NCI-H187 treated with DMSO at 0.1 percent for 48 hours (cell line): ENCODE measurements around the gene ADGRG3.

ENCODE experiments used
- DNase-seq: peaks from one replicate; lab custom pipeline; 2025; lab: John Stamatoyannopoulos, UW

The ADGRG3 gene, protein sequence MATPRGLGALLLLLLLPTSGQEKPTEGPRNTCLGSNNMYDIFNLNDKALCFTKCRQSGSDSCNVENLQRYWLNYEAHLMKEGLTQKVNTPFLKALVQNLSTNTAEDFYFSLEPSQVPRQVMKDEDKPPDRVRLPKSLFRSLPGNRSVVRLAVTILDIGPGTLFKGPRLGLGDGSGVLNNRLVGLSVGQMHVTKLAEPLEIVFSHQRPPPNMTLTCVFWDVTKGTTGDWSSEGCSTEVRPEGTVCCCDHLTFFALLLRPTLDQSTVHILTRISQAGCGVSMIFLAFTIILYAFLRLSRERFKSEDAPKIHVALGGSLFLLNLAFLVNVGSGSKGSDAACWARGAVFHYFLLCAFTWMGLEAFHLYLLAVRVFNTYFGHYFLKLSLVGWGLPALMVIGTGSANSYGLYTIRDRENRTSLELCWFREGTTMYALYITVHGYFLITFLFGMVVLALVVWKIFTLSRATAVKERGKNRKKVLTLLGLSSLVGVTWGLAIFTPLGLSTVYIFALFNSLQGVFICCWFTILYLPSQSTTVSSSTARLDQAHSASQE

DNA sequence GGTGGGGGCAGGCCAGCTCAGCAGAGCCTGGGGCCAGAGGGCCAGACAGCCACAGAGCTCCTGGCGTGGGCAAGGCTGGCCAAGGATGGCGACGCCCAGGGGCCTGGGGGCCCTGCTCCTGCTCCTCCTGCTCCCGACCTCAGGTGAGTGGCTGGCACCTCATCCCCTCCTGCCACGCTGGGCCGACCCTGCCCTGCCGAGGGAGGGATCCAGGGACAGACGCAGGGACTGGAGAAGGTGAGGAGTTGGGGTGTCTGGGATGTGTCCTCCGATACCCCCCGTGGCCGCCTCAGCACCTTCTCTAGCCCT is at the start of gene ADGRG3:
Gene ADGRG3 (plus strand): TSS at position 44 of the 309 bp plus-strand sequence. CDS start 42 bp downstream, at position 86.
- no peak for DNase-seq

DNA sequence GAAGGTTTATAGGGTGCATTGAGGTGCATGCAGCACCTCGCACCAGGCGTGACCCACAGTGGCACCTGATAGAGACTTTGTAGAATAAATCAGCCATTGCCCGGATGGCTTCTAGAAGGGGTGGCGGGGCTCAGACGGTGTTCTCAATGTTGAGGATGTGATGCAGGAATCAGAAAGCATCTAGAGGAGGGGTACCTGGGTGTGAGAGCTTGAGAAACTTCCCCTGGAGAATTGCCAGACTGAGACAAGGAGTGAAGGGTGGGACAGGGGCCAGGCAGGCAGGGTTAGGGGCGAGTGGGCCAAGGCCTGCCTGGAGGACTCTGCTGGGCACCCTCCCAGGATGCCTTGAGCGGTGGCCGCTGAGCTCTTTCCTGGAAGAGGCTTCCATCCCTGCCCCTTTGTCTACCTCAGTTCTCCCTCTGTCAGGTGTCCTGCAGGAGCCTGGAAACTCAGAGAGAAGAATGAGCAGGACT is 48.9 kb upstream of the ADGRG3 start:
- no peak for DNase-seq

DNA sequence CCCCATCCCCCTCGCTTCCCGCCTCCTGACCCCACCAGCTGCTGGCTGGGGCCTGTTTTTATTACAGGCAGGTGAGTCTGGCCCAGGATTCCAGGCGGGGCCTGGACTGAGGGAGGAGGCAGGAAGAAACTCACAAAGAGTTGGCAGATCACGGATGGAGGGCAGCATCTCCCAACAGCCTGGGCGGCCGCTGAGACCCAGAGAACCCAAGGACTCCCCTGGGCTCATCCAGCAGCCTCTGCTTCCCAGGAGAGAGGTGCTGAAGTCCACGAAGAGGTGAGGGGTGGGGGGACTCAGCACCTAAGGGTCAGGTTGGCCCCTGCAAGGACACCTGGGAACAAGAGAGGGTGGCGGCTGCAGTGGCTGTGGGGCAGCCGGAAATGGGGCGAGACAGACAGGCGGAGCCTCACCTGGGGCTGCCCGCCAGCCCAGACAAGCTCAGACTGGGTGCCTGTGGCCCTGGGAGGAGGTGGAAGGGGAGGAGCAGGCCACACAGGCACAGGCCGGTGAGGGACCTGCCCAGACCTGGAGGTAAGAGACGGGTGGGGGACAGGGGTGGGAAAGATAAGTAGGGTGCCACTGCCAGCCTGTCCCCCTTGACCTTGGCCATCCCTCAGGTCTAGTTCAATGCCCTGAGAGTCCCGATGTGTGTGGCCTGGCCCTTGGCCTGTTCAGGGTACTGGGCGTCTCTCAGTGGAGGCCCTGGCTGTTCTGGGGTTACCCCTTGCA is 48.3 kb upstream of the ADGRG3 start:
- no peak for DNase-seq

DNA sequence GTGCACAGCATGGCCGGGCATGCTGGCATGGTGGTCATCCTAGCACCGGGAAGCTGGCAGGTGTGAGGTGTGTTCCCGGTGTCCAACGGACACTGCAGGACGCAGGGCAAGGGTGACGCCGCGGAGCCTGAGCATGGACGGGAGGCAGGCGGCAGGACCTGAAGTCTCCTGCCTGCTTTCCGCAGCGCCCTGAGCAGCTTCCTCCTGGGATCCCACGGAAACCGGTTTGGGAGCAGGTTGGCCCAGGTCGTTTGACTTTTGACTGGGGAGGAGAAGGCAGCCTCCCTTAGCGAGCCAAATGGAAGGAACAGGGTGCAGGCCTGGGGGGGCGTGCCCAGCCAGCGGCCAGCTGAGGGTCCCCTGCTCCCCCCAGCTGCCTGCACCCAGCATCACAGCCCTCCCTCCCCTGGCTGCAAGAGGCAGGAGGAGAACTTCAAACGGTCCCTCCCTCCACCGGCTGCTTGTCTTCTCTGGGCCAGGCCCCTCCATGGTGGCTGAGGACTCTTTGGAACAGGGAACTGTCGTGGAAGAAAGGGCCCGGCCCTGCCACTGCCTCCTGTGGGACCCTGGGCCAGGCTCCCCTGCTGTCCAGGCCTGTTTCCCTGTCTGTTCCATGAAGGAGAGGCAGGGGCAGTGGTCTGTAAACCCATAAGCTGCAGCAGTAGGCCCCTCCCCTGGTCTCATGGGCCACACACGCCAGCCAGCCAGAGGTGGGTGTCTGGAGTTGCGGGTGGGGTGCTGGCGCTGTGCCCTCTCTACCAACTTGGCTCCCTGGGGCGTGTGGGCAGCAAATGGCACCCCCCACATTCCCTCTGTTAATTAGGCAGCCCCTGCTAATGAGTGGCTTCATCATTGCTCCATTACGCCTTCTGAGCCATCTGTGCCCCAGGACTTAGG is 47.5 kb upstream of the ADGRG3 start:
- DNase-seq = no peak

DNA sequence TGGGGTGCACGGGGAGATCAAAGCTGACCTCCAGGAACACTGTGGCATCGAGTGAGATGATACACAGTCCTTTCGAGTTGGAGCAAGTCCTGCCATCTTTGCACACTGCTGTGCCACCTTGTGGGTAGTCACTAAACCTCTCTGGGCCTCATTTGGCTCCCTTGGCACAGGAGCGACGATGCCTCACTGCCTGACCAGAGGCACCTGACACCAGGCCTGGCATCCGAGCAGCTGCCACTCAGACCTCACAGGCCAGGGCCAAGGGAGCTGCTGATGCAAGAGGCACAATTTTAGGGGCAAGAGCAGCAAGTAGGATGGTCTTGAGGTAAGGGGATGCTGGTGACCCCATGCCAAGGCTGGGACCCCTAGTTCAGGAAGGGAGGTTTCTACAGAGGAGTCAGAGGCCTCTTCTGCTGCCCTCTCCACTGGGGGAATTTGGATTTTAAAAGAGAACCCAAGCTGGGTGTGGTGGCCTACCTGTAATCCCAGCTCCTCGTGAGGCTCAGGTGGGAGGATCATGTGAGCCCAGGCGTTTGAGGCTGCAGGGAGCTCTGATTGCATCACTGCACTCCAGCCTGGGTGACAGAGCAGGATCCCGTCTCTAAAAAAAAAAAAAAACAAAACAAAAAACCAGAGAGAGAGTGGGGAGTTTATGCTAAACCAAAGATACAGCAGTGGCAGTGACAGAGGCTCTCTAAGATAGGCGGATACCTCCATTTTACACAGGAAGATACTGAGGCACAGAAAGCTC is 46.4 kb upstream of the ADGRG3 start:
- no peak for DNase-seq

DNA sequence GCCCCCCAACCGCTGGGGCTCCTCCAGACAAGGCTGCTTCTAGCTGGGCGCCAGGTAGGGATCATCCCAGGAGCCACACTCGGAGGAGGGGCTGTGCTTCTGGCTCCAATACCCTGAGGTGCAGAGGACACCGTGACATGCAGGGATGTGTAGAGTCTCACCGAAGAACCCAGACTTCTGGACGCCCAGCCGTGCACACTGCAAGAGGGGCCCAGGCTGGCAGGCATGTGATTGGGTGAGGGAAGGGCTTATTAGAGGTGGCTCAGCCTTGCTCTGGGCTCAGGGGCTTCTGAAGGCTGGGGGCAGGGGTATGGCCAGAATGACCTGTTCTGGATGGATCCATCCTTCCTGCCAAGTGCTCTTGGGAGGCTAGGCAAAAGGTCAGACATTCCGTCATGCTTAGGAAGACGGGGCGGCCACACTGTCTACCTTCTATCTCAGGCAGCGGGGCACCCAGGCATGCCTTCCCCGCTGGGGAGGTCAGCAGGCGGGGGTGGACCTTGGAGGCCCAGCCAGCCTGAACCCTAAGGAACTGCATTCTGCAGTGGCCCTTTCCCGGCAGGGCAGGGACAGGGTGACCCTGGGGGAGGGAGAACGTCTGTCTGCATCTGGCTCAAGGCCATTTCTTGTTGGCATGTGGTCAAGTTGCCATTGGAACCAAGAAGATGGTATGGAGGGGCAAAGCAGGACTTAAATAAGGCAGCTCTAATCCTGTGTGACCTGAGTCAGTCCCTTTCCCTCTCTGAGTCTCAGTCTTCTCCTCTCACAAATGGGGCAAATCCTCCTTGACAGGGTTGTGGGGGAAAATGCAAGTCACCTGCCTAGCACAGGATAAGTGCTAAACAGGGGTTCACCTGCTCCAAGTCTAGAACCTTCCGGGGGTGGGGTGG is 45.5 kb upstream of the ADGRG3 start:
- no peak for DNase-seq

DNA sequence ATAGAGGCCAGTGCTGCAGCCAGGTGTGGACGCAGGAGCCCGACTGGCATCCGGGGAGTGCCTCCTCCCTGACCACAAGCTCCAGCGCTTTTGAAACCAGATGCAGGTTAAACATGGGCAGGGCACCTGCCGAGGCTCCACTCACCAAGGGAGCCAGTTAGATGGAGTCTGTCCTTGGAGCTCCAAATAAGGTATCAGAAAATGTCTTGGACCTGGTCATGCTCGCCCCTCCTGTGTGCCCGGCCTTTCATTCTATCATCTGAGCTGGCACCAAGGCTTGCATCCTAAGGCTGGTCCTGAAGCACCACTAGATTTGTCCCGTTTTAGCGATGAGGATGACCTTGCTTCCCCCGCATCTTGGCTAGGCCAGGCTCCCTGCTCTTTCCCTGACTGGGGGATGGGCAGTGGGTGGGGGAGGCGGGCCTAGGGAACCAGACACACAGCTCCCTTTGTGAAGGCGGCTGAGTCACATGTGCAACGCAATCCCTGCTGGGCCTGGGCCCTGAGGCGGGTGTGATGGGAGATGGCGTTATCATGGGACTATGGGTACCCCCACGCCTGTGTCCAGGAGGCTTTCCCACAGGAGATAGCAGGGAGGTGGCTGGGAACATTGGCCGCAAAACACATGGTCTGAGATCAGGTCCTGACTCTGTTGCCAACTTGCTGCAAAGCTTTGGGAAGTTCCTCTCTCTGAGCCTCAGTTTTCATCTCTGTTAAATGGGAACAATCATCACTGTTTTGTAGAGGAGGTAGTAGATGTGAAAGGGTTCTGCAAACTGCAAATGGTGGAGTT is 44.7 kb upstream of the ADGRG3 start:
- DNase-seq = no peak

DNA sequence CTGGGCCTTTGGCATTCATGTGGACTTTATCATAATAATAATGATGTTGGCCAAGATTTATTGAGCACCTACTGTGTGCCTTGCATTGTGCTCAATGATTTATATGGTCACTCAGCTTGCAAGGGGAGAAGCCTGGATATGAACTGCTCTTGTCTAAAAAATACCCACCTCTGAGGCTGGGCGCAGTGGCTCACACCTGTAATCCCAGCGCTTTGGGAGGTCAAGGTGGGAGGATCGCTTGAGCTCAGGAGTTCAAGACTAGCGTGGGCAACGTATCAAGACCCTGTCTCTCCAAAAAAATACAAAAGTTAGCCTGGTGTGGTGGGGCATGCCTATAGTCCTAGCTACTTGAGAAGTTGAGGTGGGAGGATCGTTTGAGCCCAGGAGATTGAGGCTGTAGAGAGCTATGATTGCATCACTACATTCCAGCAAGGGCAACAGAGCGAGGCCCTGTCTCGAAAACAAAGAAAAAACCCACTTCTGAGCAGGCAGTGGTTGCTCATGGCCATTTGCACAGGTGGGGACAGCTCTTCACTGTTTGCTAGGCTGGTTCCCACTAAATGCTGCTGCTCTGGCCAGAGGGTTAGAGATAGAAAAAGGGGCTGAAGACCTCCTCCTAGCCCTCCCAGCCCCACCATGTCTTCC is 43.9 kb upstream of the ADGRG3 start:
- DNase-seq = no peak

DNA sequence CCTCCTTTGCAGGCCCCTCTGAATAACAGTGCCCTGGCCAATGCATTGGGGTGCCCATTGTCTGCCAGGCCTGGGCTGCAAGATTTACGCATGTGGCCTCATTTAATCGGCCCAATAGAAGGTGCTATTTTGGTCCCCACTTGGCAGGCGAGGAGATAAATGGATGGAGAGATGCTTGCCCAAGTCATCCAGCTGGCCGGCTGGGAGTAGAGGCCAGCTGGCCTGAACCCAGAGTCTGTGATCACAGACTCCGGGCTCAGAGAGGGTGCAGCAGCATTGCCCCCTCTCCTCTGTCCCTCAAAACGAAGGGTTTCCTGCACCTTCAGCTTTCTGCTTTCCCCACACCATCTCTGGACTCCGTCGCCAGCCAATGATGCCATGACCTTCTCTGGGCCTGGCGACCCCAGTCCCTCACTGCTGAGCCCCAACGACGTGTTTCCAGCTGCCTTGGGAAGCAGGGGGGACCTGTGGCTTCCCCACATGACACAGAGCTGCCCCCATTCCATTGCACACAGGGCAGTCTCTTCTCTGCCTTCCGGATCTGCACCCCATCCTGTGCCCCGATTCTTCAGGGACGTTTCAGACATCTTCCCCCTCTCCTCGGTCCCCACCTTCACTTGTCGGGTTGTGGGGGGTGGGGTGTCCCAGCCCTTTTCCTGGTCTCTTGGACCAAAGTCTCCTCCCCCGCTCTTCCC is 43.2 kb upstream of the ADGRG3 start:
- DNase-seq = no peak

DNA sequence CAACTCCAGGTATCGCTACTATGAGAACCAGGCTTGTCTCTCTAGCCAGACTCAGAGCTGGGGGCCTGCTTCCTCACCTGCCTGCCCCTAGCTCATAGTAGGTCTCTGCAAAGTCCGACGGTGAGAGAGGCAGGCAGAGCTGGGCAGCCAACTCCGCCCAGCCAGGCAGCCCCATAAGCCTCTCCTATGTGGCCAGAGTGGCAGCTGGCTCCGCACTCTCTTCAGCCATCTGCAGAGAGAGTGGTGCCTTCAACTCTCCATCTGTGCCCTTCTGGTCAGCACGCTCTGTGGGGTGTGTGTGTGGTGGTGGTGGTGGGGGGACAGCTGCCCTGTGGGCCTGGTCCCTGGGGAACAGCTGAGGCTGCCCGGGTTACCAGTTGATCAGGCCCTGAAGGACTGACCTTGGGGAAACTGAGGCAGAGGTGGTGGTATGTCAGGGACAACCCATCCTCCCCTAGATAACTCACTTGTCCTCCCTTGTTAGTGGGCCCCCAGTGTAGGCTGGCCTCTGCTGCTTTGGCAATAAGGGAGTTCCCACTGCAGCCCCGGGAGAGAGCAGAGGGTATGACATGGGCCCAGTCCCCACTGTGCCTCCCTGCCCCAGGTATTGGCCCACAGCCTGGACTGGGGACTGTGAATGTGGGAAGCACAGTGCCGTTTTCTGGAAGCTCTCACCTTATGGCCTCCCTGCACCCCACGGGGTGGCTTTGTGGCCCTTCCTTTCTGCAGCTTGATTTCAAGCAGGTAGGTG is 41.5 kb upstream of the ADGRG3 start:
- DNase-seq = no peak

DNA sequence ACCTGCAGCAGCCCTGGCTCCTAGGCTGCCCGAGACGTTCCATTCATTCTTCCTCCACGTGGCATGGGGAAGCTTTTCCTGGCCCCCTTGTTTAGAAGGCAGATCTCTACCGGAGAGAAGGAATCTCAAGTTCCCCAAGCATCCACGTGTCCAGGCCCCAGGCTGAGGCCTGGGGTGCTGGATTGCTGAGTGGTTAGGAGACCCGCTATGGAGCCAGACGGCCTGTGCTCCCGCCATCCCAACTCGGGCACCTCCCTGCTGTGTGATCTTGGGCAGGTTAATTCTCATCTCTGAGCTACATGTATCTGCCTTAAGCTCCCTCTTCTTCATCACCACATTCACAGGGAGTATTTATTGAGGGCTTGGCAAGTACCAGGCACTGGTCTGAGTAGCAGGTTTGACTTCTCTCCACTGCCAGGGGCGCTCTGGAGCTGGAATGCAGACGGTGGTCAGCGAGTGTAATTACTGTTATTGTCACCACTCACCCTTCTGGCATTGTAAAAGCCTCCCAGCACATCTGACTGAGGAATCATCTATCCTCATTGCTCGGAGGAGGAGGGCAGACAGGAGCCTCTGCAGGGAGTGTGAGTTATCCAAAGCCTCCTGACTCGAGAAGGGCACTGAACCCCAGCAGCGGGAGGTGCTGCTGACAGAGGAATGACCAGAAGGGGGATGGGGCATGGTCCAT is 40.8 kb upstream of the ADGRG3 start:
- no peak for DNase-seq

DNA sequence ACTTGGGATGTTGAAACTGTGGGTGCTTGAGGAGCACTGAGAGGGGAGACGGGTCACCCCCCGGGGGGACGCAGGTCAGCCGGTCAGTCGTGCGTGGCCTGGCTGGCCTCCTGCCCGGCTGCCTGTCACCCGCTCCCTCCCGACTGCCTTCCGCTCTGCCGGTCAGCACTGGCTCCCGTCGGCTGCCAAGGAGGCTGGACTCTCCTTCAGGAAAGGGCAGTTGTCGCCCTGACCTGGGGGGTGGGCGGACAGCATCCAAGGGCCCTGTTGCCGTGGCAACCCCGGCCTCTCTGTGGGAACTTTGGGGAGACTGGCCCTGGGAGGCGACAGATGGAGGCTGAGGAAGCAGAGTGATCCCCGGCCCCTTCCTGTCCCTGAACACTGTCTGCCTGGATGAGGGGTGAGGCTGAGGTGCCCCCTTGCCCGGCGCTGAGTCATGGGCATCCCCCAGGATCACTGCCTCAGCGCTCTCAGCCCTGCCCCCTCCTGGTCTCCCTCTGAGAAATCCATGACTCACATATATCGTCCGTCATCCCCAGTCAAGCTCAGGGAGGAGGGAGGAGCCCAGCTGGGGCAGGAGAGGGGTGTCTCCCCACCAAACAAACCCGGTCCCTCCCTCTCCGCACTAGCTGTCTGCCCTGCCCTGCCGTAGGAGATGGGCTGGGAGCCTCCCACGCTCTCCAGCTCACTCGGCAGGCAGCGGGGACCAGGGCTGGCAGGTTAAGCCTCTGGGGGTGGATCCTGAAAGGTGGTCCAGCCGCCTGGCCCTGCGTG is 39.9 kb upstream of the ADGRG3 start, which contains the start of gene ADGRG1:
Gene ADGRG1 (plus strand): TSS at position 623 of the 774 bp plus-strand sequence. CDS start 21,658 bp downstream, outside the sequence.
- DNase-seq = no peak

DNA sequence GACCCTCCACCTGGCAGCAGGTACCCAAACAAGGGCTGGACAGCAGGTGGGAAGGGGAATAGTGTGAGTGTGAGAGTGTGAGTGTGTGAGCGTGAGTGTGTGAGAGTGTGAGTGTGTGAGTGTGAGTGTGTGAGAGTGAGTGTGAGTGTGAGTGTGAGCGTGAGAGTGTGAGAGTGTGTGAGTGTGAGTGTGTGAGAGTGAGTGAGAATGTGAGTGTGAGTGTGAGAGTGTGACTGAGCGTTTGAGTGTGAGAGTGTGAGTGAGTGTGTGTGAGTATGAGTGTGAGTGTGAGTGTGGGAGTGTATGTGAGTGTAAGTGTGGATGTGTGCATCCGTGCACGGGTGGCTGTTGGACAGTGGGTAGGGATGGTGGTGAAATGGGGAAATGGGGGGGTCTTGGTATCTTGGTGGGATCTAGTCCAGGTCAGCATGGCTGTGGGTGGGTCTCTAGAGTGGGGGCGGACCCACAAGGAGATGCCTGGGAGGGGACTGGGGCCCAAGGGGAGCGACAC is 39.3 kb upstream of the ADGRG3 start:
- no peak for DNase-seq

DNA sequence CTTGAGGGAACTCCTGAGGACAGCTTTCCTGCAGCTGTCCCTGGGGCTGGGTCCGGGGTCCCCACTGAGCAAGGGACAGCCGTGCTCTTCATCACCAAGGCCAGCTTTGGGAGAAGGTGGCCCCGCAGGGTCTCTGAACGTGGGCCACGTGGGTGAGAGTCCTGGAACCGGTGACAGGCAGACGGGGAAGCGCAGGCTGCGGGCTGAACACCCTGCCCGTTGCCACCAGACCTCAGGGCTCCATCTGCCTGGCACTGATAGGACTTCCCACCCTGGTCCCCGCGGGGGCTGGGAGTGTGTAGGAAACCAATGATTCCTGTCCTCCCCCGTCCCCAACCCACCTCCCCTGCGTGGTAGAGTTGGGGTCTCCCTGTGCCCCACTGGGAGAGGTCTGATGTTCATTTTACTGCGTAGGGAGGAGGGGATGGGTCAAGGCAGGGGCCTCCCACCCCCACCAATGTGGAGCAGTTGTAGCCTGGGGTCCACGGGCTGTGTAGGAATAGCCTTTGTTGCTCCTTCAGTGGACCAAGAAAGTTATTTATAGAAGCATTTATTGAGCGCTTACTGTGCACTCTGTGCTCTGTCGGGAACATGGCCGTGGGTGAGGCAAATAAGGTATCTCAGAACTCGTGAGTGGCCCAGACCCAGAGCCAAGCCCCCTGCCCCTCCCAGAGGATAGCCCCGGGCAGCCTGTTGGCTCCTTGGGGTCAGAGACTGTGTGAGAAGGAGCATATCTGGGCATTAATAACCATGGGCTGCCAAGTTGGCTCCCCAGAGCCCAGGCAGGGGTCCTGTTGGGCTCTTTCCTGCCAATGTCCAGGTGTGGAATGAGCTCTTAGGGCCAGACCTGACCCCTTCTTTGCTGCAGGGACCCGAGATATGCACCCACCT is 38.3 kb upstream of the ADGRG3 start:
- DNase-seq = no peak

DNA sequence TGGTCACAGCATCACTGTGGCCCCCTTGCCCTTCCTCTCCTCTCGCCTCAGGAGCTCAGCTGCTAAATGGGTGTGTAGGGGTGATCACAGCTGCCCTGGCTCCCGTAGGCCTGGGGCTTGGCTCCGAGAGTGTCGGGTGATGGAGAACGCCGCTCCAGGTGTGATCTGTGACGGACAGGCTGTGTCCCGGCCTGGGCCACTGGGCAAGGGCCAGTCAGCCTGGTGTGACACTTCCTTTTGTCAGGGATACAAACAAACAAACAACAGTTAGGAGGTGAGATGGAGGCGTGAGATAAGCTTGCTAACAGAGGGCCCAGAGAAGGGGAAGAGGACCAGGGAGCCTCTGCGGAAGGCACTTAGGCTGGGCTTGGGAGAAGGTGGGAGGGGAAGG is 37.7 kb upstream of the ADGRG3 start:
- DNase-seq = no peak
